HG03064 (cell line): ENCODE measurements around the gene SHANK2.

Experiments
- ATAC-seq: cut with Tn5 transposase; IDR thresholded peaks from one replicate; pipeline ENCODE4 v1.9.1; 2021; ENCODE audit warnings: low read depth; ENCODE audit not compliant: unreplicated experiment

SHANK2 gene

GRCh38 chr11:71252269-71252769 lies at the start of gene SHANK2:
Gene SHANK2, minus strand, starts transcription at chr11:71252577. Its CDS starts 105,251 bp downstream, at chr11:71147326.
- no peak for ATAC-seq

GRCh38 chr11:71301858-71302533 lies 49.6 kb upstream of the SHANK2 start:
- ATAC-seq: no peak

GRCh38 chr11:71301046-71301857 lies 48.9 kb upstream of the SHANK2 start:
- no peak for ATAC-seq

- no peak for ATAC-seq
Measured at GRCh38 chr11:71300187-71300586, 47.8 kb upstream of the SHANK2 start.

- no peak for ATAC-seq
Measured at GRCh38 chr11:71298761-71299181, 46.4 kb upstream of the SHANK2 start.

- ATAC-seq: no peak
Measured at GRCh38 chr11:71298016-71298550, 45.7 kb upstream of the SHANK2 start.

GRCh38 chr11:71294846-71295600 lies 42.6 kb upstream of the SHANK2 start:
- no peak for ATAC-seq

GRCh38 chr11:71293961-71294782 lies 41.8 kb upstream of the SHANK2 start:
- no peak for ATAC-seq

GRCh38 chr11:71286701-71287643 lies 34.6 kb upstream of the SHANK2 start:
- ATAC-seq: no peak

- ATAC-seq: no peak
Measured at GRCh38 chr11:71285111-71285510, 32.7 kb upstream of the SHANK2 start.

GRCh38 chr11:71284525-71285092 lies 32.2 kb upstream of the SHANK2 start:
- ATAC-seq: no peak

GRCh38 chr11:71283971-71284441 lies 31.6 kb upstream of the SHANK2 start:
- ATAC-seq: no peak

GRCh38 chr11:71282581-71283351 lies 30.4 kb upstream of the SHANK2 start:
- no peak for ATAC-seq

- no peak for ATAC-seq
Measured at GRCh38 chr11:71281831-71282230, 29.5 kb upstream of the SHANK2 start.

GRCh38 chr11:71281204-71281603 lies 28.8 kb upstream of the SHANK2 start:
- no peak for ATAC-seq

GRCh38 chr11:71279916-71280645 lies 27.7 kb upstream of the SHANK2 start:
- no peak for ATAC-seq

GRCh38 chr11:71272161-71272560 lies 19.8 kb upstream of the SHANK2 start:
- no peak for ATAC-seq
